ENCODE results near the gene LRRC45.

- TF ChIP-seq MAX (IDR thresholded peaks at IDR 0.05; ENCODE audit: insufficient read depth, insufficient read length) (no peak), CTCF (IDR thresholded peaks at IDR 0.05; ENCODE audit: extremely low read depth in 1 of 2, insufficient read depth in 1 of 2, low read depth in 1 of 2, low read length in 2 of 2) (no peak)
Observed at GRCh38 chr17:82022981-82023446, at the start of gene LRRC45.

Data from endothelial cell of umbilical vein (primary cell).